ENCODE data around the gene GRID1. TPM values are rescaled to one million over a fixed set of nuclear protein-coding genes. Genes with fewer than 3 reads are reported as not detected.

GRID1 gene
- total RNA-seq, 3 donors from 2014 or later: 0.61 to 1.9 (median 0.87) TPM

DNA sequence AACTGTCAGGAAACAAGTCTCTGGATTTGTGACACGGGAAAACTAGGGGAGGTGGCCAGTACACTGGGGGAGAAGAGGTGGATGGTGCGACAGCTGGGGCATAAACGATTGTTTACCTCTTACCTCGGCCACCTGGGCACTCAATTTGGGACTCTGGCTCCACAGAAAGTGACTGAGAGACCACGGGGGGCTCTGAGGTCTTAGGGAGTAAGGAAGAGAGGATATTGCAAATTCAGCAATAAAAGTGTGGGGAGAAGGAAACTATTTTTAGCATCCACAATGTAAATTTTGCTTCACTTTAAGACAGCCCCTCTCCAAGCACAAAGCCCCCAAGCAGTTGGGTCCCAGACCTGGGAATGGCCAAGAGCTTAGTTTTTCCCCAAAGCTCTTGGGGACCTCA lies 440.5 kb downstream of the GRID1 start:
- ATAC-seq: no peak
- TF ChIP-seq, protein P1, sequence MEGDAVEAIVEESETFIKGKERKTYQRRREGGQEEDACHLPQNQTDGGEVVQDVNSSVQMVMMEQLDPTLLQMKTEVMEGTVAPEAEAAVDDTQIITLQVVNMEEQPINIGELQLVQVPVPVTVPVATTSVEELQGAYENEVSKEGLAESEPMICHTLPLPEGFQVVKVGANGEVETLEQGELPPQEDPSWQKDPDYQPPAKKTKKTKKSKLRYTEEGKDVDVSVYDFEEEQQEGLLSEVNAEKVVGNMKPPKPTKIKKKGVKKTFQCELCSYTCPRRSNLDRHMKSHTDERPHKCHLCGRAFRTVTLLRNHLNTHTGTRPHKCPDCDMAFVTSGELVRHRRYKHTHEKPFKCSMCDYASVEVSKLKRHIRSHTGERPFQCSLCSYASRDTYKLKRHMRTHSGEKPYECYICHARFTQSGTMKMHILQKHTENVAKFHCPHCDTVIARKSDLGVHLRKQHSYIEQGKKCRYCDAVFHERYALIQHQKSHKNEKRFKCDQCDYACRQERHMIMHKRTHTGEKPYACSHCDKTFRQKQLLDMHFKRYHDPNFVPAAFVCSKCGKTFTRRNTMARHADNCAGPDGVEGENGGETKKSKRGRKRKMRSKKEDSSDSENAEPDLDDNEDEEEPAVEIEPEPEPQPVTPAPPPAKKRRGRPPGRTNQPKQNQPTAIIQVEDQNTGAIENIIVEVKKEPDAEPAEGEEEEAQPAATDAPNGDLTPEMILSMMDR (IDR thresholded peaks at IDR 0.05): no peak
- intact Hi-C loops (cut with DNase I, micrococcal nuclease): no loop called here
- Histone ChIP-seq H3K4me1 (ENCODE audit: low read depth) (no peaks in the 10 kb centered on the region), H3K36me3 (ENCODE audit: low read depth) (no peaks in the 10 kb centered on the region), H3K4me3 (no peak overlapping the region), H3K9me3 (no peaks in the 10 kb centered on the region)
- DNase-seq: no peak

GRCh38 chr10:85925201-85925750 lies 441.3 kb downstream of the GRID1 start:
- no peaks in the 10 kb centered on the region for H3K4me1 ChIP-seq (ENCODE audit: low read depth)
- no peak for DNase-seq
- no peak overlapping the region for H3K4me3 ChIP-seq
- TF ChIP-seq, protein P1 (IDR thresholded peaks at IDR 0.05): no peak
- no peaks in the 10 kb centered on the region for H3K9me3 ChIP-seq
- no peaks in the 10 kb centered on the region for H3K36me3 ChIP-seq (ENCODE audit: low read depth)
- intact Hi-C loops (cut with DNase I, micrococcal nuclease): no loop called here
- no peak for ATAC-seq

DNA sequence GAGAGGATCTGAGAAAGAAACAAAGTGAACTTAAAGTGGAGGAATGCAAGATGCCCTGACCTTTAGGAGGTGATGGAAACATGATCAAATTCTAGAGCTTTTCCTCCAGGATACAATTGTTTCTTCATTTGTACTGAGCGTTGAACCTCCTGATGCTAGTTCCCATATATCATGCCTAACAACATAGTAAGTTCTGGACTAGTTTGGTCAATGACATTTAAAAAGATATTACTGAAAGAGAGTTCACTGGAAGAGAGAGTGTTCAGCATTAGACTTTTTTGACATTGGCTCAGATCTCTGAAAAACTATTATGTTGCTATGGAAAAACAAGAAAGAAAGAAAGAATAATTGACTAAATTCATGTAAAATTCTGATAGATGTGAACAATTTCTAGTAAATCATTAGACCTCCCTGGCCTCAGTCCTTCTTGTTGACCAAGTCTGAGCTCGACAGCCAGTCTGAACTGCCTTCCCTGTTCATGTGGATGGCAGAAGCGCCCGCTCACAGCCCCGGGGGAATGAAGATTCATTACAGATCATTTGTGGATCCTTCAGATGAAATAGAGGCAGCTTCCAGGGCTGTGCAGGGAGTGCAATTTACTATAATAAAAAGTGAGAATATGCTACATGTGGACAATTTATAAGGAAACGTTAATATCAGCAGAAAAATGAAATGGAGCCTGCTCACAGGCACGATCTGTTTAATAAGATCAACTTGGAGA lies 442.1 kb downstream of the GRID1 start:
- intact Hi-C loops (cut with DNase I, micrococcal nuclease): no loop called here
- TF ChIP-seq, protein P1 (IDR thresholded peaks at IDR 0.05): no peak
- ATAC-seq: no peak
- H3K4me1 ChIP-seq (ENCODE audit: low read depth): no peaks in the 10 kb centered on the region
- H3K4me3 ChIP-seq: no peak overlapping the region
- no peaks in the 10 kb centered on the region for H3K9me3 ChIP-seq
- no peaks in the 10 kb centered on the region for H3K36me3 ChIP-seq (ENCODE audit: low read depth)
- no peak for DNase-seq

- H3K36me3 ChIP-seq (ENCODE audit: low read depth): no peaks in the 10 kb centered on the region
- H3K4me3 ChIP-seq: no peak overlapping the region
- no peaks in the 10 kb centered on the region for H3K9me3 ChIP-seq
- intact Hi-C loops (cut with DNase I, micrococcal nuclease): no loop called here
- no peaks in the 10 kb centered on the region for H3K4me1 ChIP-seq (ENCODE audit: low read depth)
- DNase-seq (no peak), ATAC-seq (no peak)
- TF ChIP-seq, protein P1 (IDR thresholded peaks at IDR 0.05): no peak
Observed at GRCh38 chr10:85922356-85923129, 444.1 kb downstream of the GRID1 start.

- ATAC-seq (no peak), DNase-seq (no peak)
- TF ChIP-seq, protein P1 (IDR thresholded peaks at IDR 0.05): no peak
- H3K36me3 ChIP-seq (ENCODE audit: low read depth): no peaks in the 10 kb centered on the region
- intact Hi-C loops (cut with DNase I, micrococcal nuclease): no loop called here
- no peaks in the 10 kb centered on the region for H3K9me3 ChIP-seq
- no peaks in the 10 kb centered on the region for H3K4me1 ChIP-seq (ENCODE audit: low read depth)
- no peak overlapping the region for H3K4me3 ChIP-seq
Observed at GRCh38 chr10:85921789-85922188, 444.8 kb downstream of the GRID1 start.
